A549 (cell line): Measurements from ENCODE around the gene AP4E1. TPM values are rescaled to one million over a fixed set of nuclear protein-coding genes. Genes with fewer than 3 reads are reported as not detected.

Source experiments
- ATAC-seq, 2 experiments: fragments of 200-7000 bp in 1 of 2; fragments of >200 bp in 1 of 2; cut with Nextera tagmentation in 1 of 2; cut with Tn5 transposase in 1 of 2; 3 replicates each; pipeline versions ENCODE4 v1.8.0 to v1.9.1; 2018 to 2020; ENCODE audit warnings: mild to moderate bottlenecking in 1 of 2, moderate library complexity in 1 of 2
- CTCF ChIA-PET: fragments of 300-600 bp; sonication (Branson Sonifier 250); formaldehyde crosslinking; extraction: SDS; loops from one replicate; lab custom pipeline; 2021; ENCODE audit warnings: antibody characterized with exemption, inconsistent platforms; lab: Yijun Ruan, JAX
- POLR2A ChIA-PET: fragments of 350-600 bp; formaldehyde crosslinking; extraction: SDS; loops from one replicate; lab custom pipeline; 2021; ENCODE audit warnings: antibody characterized with exemption, inconsistent platforms; lab: Yijun Ruan, JAX
- DNase-seq, 2 experiments: peaks; one replicate each; pipeline versions ENCODE4 v3.0.0 to v3.0.0-alpha.2; 2011 to 2016; ENCODE audit warnings: low read depth in 1 of 2, low spot score in 1 of 2
- FAIRE-seq: peaks from 2 replicates; lab custom pipeline; 2011; peaks lifted over from hg19 to GRCh38; lab: Jason Lieb, UNC
- H3K27ac ChIP-seq, 2 experiments: fragments of >200 bp; sonication (Bioruptor Twin); formaldehyde crosslinking; 3 replicates each; pipeline ENCODE4 v1.5.1; 2016 to 2017
- H3K4me1 ChIP-seq: fragments of >200 bp; sonication (Bioruptor Twin); formaldehyde crosslinking; 3 replicates; pipeline ENCODE4 v1.6.1; 2016
- H3K4me2 ChIP-seq: fragments of >200 bp; sonication (Bioruptor Twin); formaldehyde crosslinking; 3 replicates; pipeline ENCODE4 v1.6.1; 2016
- H3K4me3 ChIP-seq: fragments of >200 bp; sonication (Bioruptor Twin); formaldehyde crosslinking; 3 replicates; pipeline ENCODE4 v1.5.1; 2016
- H3K9me3 ChIP-seq: fragments of >200 bp; sonication (Bioruptor Twin); formaldehyde crosslinking; 3 replicates; pipeline ENCODE4 v1.6.1; 2016
- CBX2 ChIP-seq: fragments of 200-600 bp; sonication (generic); IDR thresholded peaks from 2 replicates; pipeline ENCODE4 v1.6.1; 2016; ENCODE audit warnings: low read depth, mild to moderate bottlenecking, borderline replicate concordance
- CEBPB ChIP-seq, 2 experiments: fragments of >200 bp in 1 of 2; sonication (Bioruptor Twin) in 1 of 2; formaldehyde crosslinking in 1 of 2; IDR thresholded peaks; 2 replicates each; pipeline ENCODE4 v1.6.1; 2012 to 2016
- CHD4 ChIP-seq: fragments of 200-600 bp; sonication (generic); IDR thresholded peaks from 2 replicates; pipeline ENCODE4 v1.6.1; 2016; ENCODE audit warnings: antibody characterized with exemption, mild to moderate bottlenecking, borderline replicate concordance
- E2F6 ChIP-seq: IDR thresholded peaks from 2 replicates; pipeline ENCODE4 v1.6.1; 2012; ENCODE audit warnings: low read depth, borderline replicate concordance
- EHF ChIP-seq: fragments of 250-450 bp; sonication (Bioruptor Pico); IDR thresholded peaks from 2 replicates; pipeline ENCODE4 v1.5.0; 2020; ENCODE audit warnings: mild to moderate bottlenecking
- EP300 ChIP-seq, 2 experiments: fragments of >200 bp; sonication (Bioruptor Twin); formaldehyde crosslinking; IDR thresholded peaks; 2 replicates in 1 of 2; 3 replicates in 1 of 2; pipeline ENCODE4 v1.6.1; 2016 to 2017
- FOXS1 ChIP-seq: fragments of 250-450 bp; sonication (Bioruptor Pico); IDR thresholded peaks from 2 replicates; pipeline ENCODE4 v1.5.0; 2020; ENCODE audit warnings: mild to moderate bottlenecking, moderate library complexity
- GATA3 ChIP-seq: IDR thresholded peaks from 2 replicates; pipeline ENCODE4 v1.6.1; 2012; ENCODE audit warnings: borderline replicate concordance
- HOXB13 ChIP-seq: fragments of 250-450 bp; sonication (Bioruptor Pico); IDR thresholded peaks from 2 replicates; pipeline ENCODE4 v1.5.0; 2020; ENCODE audit warnings: low read depth, mild to moderate bottlenecking, moderate library complexity
- JUN ChIP-seq, 2 experiments: fragments of >200 bp; sonication (Bioruptor Twin); formaldehyde crosslinking; IDR thresholded peaks; 2 replicates in 1 of 2; 3 replicates in 1 of 2; pipeline ENCODE4 v1.6.1; 2016 to 2017
- KDM1A ChIP-seq: fragments of 200-600 bp; sonication (generic); IDR thresholded peaks from 2 replicates; pipeline ENCODE4 v1.6.1; 2016; ENCODE audit warnings: low read depth, mild to moderate bottlenecking
- KDM5A ChIP-seq: fragments of 200-600 bp; sonication (generic); IDR thresholded peaks from 2 replicates; pipeline ENCODE4 v1.6.1; 2016; ENCODE audit warnings: antibody characterized with exemption, mild to moderate bottlenecking
- MAFK ChIP-seq: fragments of 450-650 bp; IDR thresholded peaks from 2 replicates; pipeline ENCODE4 v1.6.1; 2014; ENCODE audit not compliant: partially characterized antibody
- MAX ChIP-seq: IDR thresholded peaks from 2 replicates; pipeline ENCODE4 v1.6.1; 2012
- MAZ ChIP-seq: fragments of 150-350 bp; IDR thresholded peaks from 2 replicates; pipeline ENCODE4 v1.6.1; 2014; ENCODE audit warnings: antibody characterized with exemption, low read depth, low read length, borderline replicate concordance
- NFE2L2 ChIP-seq: fragments of 150-350 bp; conservative IDR thresholded peaks from 2 replicates; pipeline ENCODE4 v1.6.1; 2014; ENCODE audit warnings: low read length
- NR3C1 ChIP-seq: fragments of >200 bp; sonication (Bioruptor Twin); formaldehyde crosslinking; IDR thresholded peaks from 3 replicates; pipeline ENCODE4 v1.6.1; 2017
- POLR2A ChIP-seq: IDR thresholded peaks from 2 replicates; pipeline ENCODE4 v1.6.1; 2012; ENCODE audit warnings: mild to moderate bottlenecking, low read length
- REST ChIP-seq: fragments of 200-600 bp; sonication (generic); IDR thresholded peaks from 2 replicates; pipeline ENCODE4 v1.6.1; 2016; ENCODE audit warnings: antibody characterized with exemption, mild to moderate bottlenecking, moderate library complexity
- RNF2 ChIP-seq: fragments of 200-600 bp; sonication (generic); IDR thresholded peaks from 2 replicates; pipeline ENCODE4 v1.6.1; 2016; ENCODE audit warnings: low read depth, mild to moderate bottlenecking, antibody characterized with exemption, moderate library complexity, borderline replicate concordance
- SMC3 ChIP-seq: fragments of >200 bp; sonication (Bioruptor Twin); formaldehyde crosslinking; IDR thresholded peaks from 3 replicates; pipeline ENCODE4 v1.6.1; 2018; ENCODE audit warnings: inconsistent platforms
- ZC3H11A ChIP-seq: fragments of 450-650 bp; IDR thresholded peaks from 2 replicates; pipeline ENCODE4 v1.6.1; 2014; ENCODE audit warnings: antibody characterized with exemption, mild to moderate bottlenecking
- WGBS: methylation state at CpG from one replicate; pipeline ENCODE4 v1.1.6; 2017; ENCODE audit errors: missing lambda C conversion rate; 5-methylcytosine and 5-hydroxymethylcytosine counted together
- polyA plus RNA-seq, 4 experiments: library from polyadenylated mRNA; depleted of rRNA in 3 of 4; stranded (reverse); fragments of >200 nt; fragmentation: RNase III in 1 of 4; extraction: RNeasy Plus Mini Kit Qiagen cat#74134 plus additional on column Dnase treatment in 1 of 4; gene quantifications; 2 replicates in 3 of 4; 3 replicates in 1 of 4; pipeline ENCODE4 v1.2.3, GENCODE V29; 2011 to 2017
- TF ChIP-seq, protein P1 (sequence below): fragments of >200 bp; sonication (Bioruptor Twin); formaldehyde crosslinking; IDR thresholded peaks from 3 replicates; pipeline ENCODE4 v1.6.1; 2016

AP4E1 gene
- polyA plus RNA-seq, 2 of the 4 experiments (the other 2 are of a cell fraction): 9.6 TPM

DNA sequence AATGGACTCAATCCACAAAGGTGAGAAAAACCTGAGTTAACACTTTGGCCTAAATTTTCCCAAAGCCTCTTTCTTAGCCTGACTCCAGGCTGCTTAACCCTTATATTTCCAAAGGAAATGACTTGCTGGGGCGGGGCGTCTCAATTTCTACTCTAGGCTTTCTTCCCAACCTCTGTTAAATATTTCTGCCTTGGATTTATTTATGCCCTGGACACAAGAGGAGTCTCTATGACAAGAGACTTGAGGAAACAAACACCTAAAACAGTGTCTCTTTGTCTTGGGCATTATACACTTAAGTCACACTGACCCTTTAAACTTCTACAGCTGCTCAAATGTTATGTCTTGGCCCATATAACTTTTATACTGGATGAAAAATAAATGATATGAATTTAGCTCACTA, 28.3 kb upstream of the AP4E1 start (continued):
- TF ChIP-seq KDM5A: no peak
- no peak for TF ChIP-seq NR3C1
- no peak for TF ChIP-seq FOXS1 (CRISPR knock-in tag)
- TF ChIP-seq POLR2A: no peak
- TF ChIP-seq, protein P1, sequence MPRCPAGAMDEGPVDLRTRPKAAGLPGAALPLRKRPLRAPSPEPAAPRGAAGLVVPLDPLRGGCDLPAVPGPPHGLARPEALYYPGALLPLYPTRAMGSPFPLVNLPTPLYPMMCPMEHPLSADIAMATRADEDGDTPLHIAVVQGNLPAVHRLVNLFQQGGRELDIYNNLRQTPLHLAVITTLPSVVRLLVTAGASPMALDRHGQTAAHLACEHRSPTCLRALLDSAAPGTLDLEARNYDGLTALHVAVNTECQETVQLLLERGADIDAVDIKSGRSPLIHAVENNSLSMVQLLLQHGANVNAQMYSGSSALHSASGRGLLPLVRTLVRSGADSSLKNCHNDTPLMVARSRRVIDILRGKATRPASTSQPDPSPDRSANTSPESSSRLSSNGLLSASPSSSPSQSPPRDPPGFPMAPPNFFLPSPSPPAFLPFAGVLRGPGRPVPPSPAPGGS: no peak

- WGBS: 96% methylated on average over 2 of the region's 2 CpGs
- Histone ChIP-seq H3K4me2 (peak overlapping the region; percentile 6), H3K27ac (peak overlapping the region; percentile 78 to 89), H3K9me3 (no peaks in the 10 kb centered on the region), H3K4me1 (peaks cover 53% of the 10 kb centered on the region), H3K4me3 (no peak overlapping the region)
- POLR2A ChIA-PET: interaction anchor here (0.6 to 2.0 kb wide), 2 partner anchors 116 to 526 kb away, joined by 3 to 5 read pairs; partner anchors contain the start of genes GABPB1 and SPPL2A
- CTCF ChIA-PET: interaction anchor here (0.8 to 6.9 kb wide), 4 partner anchors 16 to 312 kb away, joined by 3 to 68 read pairs (median 6); partner anchors contain the start of gene AP4E1
- peak in 1 of 2 experiments; percentile 42; a peak in 1 of 5 replicates for TF ChIP-seq JUN (IDR thresholded peaks at IDR 0.05)
- peak in 1 of 2 experiments; percentile 43; a peak in 1 of 4 replicates for TF ChIP-seq CEBPB (IDR thresholded peaks at IDR 0.05)
- TF ChIP-seq KDM5A: no peak
- TF ChIP-seq MAFK: no peak
- FAIRE-seq: no peak
- ATAC-seq: no peak
- no peak for DNase-seq
Observed at GRCh38 chr15:50880651-50881114, 27.8 kb upstream of the AP4E1 start.

DNA sequence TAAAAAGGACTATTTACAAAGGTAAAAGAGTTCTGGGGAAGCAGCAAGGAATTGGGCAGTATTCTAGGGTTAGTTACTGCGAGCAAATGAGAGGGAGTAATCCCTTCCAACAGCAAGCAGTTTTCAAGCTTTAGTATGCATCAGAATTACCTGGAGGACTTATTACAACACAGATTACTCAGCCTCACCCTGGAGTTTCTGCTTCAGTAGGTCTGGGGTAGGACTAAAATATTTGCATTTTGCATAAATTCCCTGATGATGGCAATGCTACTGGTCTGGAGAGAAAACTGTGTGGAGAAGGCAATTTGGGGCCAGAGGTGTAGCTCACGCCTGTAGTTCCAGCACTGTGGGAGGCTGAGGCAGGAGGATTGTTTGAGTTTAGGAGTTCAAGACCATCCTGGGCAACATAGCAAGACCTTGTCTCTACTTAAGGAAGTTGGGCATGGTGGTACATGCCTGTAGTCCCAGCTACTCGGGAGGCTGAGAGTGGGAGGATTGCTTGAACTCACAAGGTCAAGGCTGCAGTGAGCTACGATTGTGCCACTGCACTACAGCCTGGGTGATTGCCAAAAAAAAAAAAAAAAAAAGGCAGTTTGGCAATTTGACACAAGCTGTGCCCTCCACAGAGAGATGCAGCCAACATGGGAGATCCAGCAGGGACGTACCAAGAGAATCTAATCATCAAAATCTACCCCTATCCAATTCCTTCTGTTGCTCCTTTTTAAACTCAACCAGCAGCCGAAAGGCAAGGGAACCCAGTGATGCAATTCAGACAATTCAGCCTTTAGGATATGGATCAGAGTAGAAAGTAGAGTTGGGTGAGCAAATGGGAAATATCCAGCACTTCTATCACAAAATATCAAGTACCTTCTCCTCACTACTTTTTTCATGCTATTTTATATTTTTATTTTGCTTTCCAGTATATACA, 27.1 kb upstream of the AP4E1 start:
- POLR2A ChIA-PET: interaction anchor here (2.0 kb wide), 1 partner anchor 116 kb away, joined by 5 read pairs; the partner anchor contains the start of gene SPPL2A
- ATAC-seq: no peak
- TF ChIP-seq NFE2L2 (no peak), MAZ (no peak), EP300 (IDR thresholded peaks at IDR 0.05) (no peak), CBX2 (no peak), EHF (CRISPR knock-in tag) (no peak), GATA3 (no peak), SMC3 (no peak), HOXB13 (CRISPR knock-in tag) (no peak), KDM1A (no peak), RNF2 (no peak), FOXS1 (CRISPR knock-in tag) (no peak), MAFK (no peak), MAX (no peak), ZC3H11A (no peak), E2F6 (no peak), REST (no peak), CHD4 (no peak)
- Histone ChIP-seq H3K9me3 (no peaks in the 10 kb centered on the region), H3K4me1 (peaks cover 57% of the 10 kb centered on the region), H3K27ac (peak overlapping the region; percentile 78 to 89), H3K4me3 (no peak overlapping the region), H3K4me2 (peak overlapping the region; percentile 6)
- no peak for DNase-seq
- no peak for FAIRE-seq
- 71% methylated on average over 6 of the region's 6 CpGs for WGBS
- CTCF ChIA-PET: interaction anchor here (2.2 to 8.9 kb wide), 2 partner anchors 27 to 206 kb away, joined by 9 to 73 read pairs; partner anchors contain the start of gene AP4E1
